AG04449 (cell line): ENCODE data around the gene NRTN.

ENCODE experiments used
- CTCF ChIA-PET: fragments of 350-600 bp; formaldehyde crosslinking; extraction: SDS; loops from one replicate; lab custom pipeline; 2021; ENCODE audit warnings: antibody characterized with exemption; lab: Yijun Ruan, JAX
- POLR2A ChIA-PET: fragments of 400-600, 350-600 bp; formaldehyde crosslinking; extraction: SDS; loops from one replicate; lab custom pipeline; 2020; ENCODE audit warnings: antibody characterized with exemption, inconsistent platforms; lab: Yijun Ruan, JAX
- DNase-seq: peaks from one replicate; pipeline ENCODE4 v3.0.0-alpha.2; 2010; ENCODE audit warnings: low read depth, low spot score
- H3K4me3 ChIP-seq: 2 replicates; pipeline ENCODE4 v1.5.1; 2011; ENCODE audit warnings: low read depth, mild to moderate bottlenecking, control low read depth, low read length
- TF ChIP-seq, protein P1 (sequence below): IDR thresholded peaks from one replicate; pipeline ENCODE4 v1.5.1; 2011; ENCODE audit warnings: mild to moderate bottlenecking, moderate library complexity, low read length, control low read depth, inconsistent platforms; ENCODE audit not compliant: insufficient read depth; ENCODE audit errors: missing control alignments

NRTN gene

DNA sequence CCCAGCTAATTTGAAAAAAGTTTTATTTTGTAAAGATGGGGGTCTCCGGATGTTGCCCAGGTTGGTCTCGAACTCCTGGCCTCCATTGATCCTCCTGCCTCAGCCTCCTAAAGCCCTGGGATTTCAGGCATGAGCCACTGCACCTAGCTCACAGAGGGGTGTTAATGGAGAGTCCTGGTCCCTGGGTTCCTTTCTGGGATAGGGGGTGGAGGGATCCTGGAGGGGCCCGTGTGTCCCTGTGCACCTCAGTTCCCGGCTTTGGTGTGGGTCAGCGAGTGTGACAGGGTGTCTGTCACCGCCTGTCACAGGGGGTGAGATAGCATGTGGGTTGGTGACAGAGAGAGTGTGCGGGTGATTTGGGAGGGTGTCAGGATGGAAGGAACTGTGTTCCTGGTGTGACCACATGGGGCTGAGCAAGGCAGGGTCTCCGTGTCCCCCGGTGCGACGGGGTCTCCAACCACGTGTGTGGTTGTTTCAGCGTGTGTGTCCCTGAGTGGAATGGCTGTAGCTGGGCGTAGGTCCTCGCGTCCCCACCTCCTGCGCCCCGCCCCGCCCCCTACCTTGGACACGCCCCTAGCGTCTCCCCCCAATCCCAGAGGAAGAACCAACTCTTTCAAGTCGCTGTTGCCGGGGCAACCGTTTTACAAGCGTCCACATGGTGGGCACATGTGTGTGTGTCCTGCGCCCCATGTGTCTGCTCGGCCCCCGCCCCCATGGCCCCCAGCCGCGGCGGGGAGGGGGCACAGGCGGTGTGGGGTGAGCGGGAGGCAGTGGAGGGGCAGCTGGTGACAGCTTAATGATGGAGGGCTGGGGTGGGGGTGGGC lies 2.9 kb upstream of the NRTN start:
- no peak for DNase-seq
- no peak overlapping the region for H3K4me3 ChIP-seq
- ChIA-PET POLR2A (interaction anchor here (0.6 kb wide), 1 partner anchor 118 kb away, joined by 3 read pairs; no protein-coding TSS in a partner anchor), CTCF (interaction anchor here (1.0 to 2.7 kb wide), 4 partner anchors 8 to 91 kb away, joined by 3 to 100 read pairs (median 6); partner anchors contain the start of gene DUS3L)
- TF ChIP-seq, protein P1, sequence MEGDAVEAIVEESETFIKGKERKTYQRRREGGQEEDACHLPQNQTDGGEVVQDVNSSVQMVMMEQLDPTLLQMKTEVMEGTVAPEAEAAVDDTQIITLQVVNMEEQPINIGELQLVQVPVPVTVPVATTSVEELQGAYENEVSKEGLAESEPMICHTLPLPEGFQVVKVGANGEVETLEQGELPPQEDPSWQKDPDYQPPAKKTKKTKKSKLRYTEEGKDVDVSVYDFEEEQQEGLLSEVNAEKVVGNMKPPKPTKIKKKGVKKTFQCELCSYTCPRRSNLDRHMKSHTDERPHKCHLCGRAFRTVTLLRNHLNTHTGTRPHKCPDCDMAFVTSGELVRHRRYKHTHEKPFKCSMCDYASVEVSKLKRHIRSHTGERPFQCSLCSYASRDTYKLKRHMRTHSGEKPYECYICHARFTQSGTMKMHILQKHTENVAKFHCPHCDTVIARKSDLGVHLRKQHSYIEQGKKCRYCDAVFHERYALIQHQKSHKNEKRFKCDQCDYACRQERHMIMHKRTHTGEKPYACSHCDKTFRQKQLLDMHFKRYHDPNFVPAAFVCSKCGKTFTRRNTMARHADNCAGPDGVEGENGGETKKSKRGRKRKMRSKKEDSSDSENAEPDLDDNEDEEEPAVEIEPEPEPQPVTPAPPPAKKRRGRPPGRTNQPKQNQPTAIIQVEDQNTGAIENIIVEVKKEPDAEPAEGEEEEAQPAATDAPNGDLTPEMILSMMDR, result no peak

GRCh38 chr19:5803441-5803751 lies 1.5 kb upstream of the NRTN start:
- ChIA-PET POLR2A (interaction anchor here (0.6 to 1.2 kb wide), 3 partner anchors 25 to 100 kb away, joined by 3 to 10 read pairs (median 4); partner anchors contain the start of gene NDUFA11), CTCF (interaction anchor here (0.6 to 2.7 kb wide), 57 partner anchors 9 to 415 kb away, joined by 3 to 100 read pairs (median 7); partner anchors contain the start of genes CATSPERD, DUS3L, FUT3 and FUT5)
- peak overlapping the region; percentile 49 for H3K4me3 ChIP-seq
- TF ChIP-seq, protein P1, result no peak
- DNase-seq, result no peak

DNA sequence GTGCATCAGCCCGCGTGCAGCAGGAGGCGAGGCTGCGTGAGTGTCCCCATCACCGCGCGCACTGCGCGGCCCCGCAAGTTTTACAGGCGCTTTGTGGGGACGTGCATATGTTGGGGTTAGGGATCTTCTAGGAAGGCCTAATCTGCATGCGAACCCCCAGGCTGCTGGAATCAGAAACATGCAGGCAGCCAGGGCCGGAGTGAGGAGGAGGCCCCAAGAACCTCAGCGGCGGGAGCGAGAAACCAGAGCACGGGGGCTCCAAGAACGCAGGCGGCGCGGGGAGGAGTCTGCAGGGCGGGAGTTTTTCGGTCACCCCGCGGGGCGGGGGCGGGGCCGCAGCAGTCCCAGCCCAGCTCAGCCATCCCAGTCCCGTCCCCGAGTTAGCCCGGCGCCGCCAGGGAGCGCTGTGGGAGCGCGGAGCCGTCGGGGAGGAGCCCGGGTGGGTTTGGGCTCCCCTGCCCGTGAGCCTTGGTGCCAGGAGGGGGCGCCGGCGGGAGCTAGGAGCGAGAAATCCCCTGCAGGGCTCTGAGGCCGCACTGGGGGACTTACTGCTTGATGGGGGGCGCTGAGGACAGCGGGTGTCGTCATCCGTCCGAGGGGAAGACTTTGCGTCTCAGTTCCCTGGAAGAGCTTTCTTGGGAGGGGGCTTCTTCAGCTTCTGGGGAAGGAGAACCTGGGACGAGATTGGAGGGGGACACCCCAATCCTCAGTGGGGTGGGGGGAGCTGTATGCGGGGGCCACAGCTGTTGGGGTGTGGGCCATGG lies 933 bp upstream of the NRTN start:
- DNase-seq, result peak; percentile 10
- TF ChIP-seq, protein P1, result peak; percentile 100
- ChIA-PET POLR2A (interaction anchor here (0.6 to 1.2 kb wide), 3 partner anchors 25 to 99 kb away, joined by 3 to 10 read pairs (median 4); partner anchors contain the start of gene NDUFA11), CTCF (interaction anchor here (0.6 to 2.7 kb wide), 73 partner anchors 10 to 415 kb away, joined by 3 to 100 read pairs (median 5); partner anchors contain the start of genes CATSPERD, DUS3L, FUT3 and FUT5)
- H3K4me3 ChIP-seq, result peak overlapping the region; percentile 49

DNA sequence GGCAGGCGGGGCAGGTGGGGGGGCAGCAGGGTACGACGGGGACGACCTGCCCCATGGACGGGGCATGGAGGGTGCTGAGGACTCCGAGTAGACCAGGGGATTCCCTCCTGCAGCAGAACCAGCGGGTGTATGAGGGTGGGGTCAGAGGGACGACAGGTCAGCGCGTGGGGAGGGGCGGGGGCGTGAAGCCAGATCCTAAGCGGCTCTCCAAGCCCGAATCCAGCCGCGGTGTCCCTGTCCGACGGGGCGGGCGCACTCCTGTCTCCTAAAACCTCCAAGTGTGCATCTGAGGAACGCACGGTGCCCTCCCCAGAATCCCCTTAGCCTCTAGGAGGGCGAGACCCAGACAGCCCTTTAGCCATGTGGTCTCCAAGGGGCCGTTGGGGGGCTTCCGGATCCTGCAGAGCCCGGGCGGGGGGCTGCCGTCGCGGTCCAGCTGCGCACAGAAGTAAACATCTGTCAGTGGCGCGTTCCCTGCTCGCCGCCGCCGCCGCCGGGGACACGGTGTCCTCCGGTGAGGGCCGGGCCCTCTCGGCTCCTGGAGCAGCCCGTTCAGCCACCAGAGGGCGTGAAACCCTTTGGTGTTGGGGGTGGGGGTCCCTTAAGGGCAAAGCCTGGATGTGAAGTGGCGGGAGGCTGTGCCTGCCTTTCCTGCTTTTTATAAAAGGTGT lies 730 bp downstream of the NRTN start:
- POLR2A ChIA-PET, result no interaction called here
- no peak for DNase-seq
- TF ChIP-seq, protein P1, result peak; percentile 87
- no peak overlapping the region; the same call in 1 of the 2 replicates for H3K4me3 ChIP-seq
- CTCF ChIA-PET, result interaction anchor here (1.1 to 3.3 kb wide), 5 partner anchors 10 to 217 kb away, joined by 4 to 12 read pairs (median 5); partner anchors contain the start of gene NDUFA11

- no peak overlapping the region for H3K4me3 ChIP-seq
- TF ChIP-seq, protein P1, result no peak
- no peak for DNase-seq
- ChIA-PET POLR2A (no interaction called here), CTCF (interaction anchor here (1.1 to 3.3 kb wide), 7 partner anchors 10 to 216 kb away, joined by 4 to 12 read pairs (median 5); partner anchors contain the start of gene NDUFA11)
Measured at GRCh38 chr19:5806133-5806489, 1.2 kb downstream of the NRTN start.
